ENCODE results near the gene NEK1.

NEK1 gene

DNA sequence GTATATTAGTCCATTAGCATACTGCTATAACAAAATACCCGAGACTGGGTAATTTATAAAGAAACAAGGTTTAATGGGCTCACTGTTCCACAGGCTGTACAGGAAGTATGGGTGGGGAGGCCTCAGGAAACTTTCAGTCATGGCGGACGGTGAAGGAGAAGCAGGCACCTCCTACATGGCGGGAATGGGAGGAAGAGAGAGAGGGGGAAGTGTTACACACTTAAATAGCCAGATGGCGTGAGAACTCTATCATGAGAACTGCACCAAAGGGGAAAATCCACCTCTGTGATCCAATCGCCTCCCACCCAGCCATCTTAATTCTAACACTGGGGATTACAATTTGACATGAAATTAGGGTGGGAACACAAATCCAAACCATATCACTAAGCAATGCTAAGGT is 242.7 kb downstream of the NEK1 start:
- no peak for DNase-seq (ENCODE audit: low read depth in 2 of 2)

DNA sequence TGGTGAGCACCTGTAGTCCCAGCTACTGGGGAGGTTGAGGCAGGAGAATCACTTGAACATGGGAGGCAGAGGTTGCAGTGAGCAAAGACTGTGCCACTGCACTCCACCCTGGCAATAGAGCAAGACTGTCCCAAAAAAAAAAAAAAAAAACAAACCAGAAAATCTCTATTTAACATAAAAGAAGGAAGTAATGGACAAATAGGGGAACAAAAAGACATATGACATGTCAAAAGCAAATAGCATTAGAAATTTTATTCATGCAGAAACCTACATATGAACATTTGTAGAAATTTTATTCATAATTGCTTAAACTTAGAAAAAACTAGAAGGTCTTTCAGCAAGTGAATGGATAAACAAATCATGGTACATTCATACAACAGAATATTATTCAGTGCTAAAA is 244.6 kb downstream of the NEK1 start:
- DNase-seq (ENCODE audit: low read depth in 2 of 2) = no peak

DNA sequence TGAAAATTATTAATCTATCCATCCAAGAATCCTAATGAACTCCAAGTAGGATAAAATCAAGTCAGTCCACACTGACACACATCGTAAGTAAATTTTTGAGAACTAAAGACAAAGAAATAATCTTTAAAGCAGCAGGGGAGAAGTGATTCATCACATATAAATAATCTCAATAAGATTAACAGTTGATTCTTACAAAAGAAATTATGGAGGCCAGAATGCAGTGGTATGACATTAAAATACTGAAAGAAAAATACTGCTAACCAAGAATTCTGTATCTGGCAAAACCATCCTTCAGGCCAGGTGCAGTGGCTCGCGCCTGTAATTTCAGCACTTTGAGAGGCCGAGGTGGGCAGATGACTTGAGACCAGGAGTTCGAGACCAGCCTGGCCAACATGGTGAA is 245.6 kb downstream of the NEK1 start:
- DNase-seq (ENCODE audit: low read depth in 2 of 2) = no peak

DNA sequence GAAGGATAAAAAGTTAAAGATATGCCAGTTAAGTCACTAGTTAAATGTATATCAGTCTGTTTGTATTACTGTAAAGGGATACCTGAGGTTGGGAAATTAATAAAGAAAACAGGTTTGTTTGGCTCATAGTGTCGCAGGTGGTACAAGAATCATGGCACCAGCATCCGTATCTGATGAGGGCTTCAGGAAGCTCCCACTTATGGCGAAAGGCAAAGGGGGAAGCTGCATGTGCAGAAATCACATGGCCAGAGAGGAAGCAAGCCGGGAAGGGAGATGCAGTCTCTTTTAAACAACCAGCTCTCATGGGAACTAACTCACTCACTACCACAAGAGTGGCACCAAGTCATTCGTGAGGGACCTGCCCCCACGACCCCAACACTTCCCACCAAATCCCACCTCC is 249.8 kb downstream of the NEK1 start:
- no peak for DNase-seq (ENCODE audit: low read depth in 2 of 2)

DNA sequence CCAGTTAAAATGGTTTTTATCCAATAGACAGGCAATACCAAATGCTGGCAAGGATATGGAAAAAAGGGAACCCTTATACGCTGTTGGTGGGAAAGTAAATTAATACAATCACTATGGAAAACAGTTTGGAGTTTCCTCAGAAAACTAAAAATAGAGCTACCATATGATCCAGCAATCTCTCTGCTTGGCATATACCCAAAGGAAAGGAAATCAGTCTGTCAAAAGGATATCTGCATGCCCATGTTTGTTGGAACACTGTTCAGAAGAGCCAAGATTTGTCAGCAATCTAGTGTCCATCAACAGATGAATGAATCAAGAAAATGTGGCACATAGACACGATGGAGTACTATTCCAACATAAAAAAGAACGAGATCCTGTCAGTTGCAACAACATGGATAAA is 250.6 kb downstream of the NEK1 start:
- no peak for DNase-seq (ENCODE audit: low read depth in 2 of 2)

DNA sequence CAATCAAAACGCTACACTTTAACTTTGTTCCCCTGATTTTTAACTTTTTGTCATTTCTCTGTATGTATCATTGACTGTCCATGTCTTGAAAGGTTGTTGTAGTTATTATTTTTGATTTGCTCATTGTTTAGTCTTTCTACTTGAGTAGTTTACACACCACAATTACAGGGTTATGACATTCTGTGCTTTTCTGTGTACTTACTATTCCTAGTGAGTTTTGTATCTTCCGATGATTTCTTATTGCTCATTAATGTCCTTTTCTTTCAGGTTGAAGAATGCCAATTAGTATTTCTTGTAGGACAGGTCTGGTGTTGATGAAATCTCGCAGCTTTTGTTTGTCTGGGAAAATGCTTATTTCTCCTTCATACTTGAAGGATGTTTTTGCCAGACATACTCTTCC is 252.4 kb downstream of the NEK1 start:
- DNase-seq (ENCODE audit: low read depth in 2 of 2) = no peak

DNA sequence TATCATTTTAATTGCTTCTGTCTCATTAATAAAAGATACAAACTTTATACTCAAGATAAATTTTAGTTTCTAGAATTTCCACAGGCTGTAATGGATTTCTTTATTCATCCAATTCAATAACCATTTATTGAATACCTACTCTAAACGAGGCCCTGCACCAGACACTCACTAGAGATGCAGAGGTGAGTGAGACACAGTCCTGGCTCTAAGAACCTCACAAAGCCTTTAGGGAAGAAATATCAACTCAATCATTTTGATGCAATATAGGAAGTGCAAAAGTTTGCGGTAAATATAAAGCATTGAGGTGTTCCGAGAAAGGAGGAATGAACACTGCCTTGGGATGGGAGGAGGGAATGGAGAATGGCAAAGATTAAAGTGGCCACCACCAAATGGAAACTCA is 260.0 kb downstream of the NEK1 start:
- no peak for DNase-seq (ENCODE audit: low read depth in 2 of 2)

DNA sequence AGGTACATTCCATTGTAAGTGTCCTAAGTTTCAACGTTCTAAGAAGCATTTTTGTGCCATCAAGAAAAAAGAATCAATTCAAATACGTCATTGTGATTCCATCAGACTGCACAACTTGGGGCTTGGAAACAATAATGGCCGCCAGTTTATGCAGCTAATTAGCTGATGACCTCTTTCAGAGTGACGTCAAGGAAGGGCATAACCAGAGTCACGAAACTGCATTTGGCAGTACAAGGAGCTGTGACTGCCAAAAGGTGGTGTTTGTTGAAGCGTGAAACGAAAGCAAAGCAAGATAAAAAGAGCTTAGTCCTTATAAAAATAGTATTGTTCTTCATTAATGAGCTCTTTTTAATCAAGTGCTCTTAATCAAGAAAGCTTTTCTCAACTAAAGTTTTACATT is 260.5 kb downstream of the NEK1 start:
- DNase-seq (ENCODE audit: low read depth in 2 of 2) = no peak

DNA sequence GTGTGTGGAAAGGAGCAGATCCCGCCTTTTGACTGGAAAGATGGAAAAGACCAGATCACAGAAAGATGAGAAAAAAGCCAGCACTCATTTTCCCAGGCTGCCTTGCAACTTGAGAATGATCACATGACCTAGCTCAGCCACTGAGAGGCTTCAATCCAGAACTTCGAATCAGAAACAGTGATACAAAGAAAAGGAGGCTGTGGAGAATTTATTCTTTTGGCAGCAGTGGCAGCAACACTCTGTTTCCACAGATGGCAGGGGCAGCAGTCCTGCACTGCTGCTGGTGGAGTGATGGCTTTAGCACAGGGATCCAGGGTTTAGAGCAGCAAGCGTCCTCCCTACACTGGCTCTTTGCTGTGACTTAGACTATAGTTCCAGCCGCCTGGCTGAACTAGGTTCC is 263.8 kb downstream of the NEK1 start:
- no peak for DNase-seq (ENCODE audit: low read depth in 2 of 2)

DNA sequence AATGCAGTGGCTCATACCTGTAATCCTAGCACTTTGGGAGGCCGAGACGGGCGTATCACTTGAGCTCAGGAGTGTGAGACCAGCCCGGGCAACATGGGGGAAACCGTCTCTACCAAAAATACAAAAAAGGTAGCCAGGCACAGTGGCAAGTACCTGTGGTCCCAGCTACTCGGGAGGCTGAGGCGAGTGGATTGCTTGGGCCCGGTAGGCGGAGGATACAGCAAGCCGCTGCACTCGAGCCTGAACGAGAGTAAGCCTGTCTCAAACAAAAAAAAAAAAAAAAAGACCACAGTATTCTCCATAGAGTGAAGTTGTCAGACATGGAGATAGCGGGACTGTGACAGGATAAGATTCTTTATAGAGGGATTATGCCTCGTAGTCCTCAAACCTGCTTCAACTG is 265.5 kb downstream of the NEK1 start:
- no peak for DNase-seq (ENCODE audit: low read depth in 2 of 2)

DNA sequence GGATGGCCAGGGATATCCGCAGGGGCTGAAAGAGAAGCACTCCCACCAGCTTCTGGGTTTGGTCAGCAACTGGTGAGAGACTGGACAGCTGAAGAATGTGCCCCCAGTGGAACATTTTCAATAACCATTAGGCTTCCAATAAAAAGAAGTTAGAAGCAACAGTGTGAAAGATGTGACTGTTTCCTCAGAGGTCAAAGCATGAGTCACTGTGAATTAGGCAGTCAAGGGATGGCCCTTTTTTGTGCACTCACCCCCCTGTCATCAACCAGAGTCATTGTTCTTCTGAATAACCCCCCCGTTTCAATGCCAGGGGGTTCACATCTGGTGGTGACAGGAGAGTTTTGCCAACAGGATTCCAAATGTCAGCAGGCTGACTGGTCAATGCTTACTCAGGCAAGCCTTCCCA is 267.1 kb downstream of the NEK1 start:
- DNase-seq (ENCODE audit: low read depth in 2 of 2) = no peak
